Measurements from ENCODE around the gene TOX3.

TOX3 gene

GRCh38 chr16:52473096-52473495 lies 73.8 kb downstream of the TOX3 start:
- TF ChIP-seq, protein P1, sequence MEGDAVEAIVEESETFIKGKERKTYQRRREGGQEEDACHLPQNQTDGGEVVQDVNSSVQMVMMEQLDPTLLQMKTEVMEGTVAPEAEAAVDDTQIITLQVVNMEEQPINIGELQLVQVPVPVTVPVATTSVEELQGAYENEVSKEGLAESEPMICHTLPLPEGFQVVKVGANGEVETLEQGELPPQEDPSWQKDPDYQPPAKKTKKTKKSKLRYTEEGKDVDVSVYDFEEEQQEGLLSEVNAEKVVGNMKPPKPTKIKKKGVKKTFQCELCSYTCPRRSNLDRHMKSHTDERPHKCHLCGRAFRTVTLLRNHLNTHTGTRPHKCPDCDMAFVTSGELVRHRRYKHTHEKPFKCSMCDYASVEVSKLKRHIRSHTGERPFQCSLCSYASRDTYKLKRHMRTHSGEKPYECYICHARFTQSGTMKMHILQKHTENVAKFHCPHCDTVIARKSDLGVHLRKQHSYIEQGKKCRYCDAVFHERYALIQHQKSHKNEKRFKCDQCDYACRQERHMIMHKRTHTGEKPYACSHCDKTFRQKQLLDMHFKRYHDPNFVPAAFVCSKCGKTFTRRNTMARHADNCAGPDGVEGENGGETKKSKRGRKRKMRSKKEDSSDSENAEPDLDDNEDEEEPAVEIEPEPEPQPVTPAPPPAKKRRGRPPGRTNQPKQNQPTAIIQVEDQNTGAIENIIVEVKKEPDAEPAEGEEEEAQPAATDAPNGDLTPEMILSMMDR (IDR thresholded peaks at IDR 0.05; ENCODE audit: extremely low read depth, insufficient read depth, missing control alignments) = no peak
- in situ Hi-C loops (cut with MboI; ENCODE audit: low pct_unique_long_range_greater_than_20kb, low sequenced_read_pairs, unreplicated experiment) = no loop called here
- no peak for DNase-seq (ENCODE audit: low spot score)

DNA sequence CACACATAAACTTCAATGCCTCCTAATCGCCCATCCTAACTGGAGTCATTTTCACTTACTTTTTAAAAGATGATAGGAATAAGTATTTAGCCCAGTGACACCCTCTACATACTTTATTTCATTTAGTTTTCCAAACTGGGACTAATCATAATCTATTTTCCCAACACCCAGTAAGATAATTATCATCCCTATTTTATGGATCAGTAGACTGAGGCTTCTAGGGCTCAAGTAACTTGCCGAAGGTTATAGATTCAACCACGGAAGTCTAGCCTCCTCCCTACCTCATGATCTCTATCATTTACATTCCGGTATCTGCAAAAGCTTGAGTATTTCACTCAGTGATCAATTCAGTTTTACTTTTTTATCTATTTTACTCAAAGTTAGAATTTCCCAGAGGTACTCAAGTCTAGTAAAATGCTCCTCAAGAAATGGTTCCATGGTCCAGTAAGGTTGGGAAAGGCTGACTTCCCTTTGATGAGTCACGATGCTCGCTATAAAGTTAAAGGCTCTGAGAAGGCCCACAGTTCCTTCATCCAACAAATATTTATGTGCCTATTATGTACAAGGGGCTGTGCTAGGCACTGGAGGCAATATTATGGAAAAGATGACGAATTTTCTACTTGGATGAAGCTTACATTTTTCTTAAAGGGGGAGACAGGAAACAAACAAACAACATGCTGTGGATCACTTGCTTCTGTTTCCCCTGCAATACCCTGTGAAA lies 75.1 kb downstream of the TOX3 start:
- no peak for DNase-seq (ENCODE audit: low spot score)
- in situ Hi-C loops (cut with MboI; ENCODE audit: low pct_unique_long_range_greater_than_20kb, low sequenced_read_pairs, unreplicated experiment) = no loop called here
- TF ChIP-seq, protein P1 (IDR thresholded peaks at IDR 0.05; ENCODE audit: extremely low read depth, insufficient read depth, missing control alignments) = no peak

DNA sequence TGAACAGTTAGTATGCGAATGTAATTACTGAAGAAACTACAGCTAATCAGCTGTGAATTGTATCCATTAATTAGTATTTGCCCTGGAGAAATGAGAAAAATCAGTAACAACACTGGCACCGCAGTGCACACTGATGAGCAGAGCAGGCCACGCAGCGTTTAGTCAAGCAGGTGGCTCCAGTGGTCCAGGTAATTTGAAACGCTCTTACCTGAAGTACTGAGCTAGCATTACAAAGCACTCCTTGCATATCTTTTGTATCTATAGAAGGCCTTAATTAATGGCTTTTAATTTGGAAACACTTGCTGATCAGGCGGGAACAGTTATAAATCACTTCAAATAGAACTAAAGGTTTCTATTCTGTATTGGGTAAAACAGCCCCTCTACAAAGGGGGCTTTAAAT lies 76.4 kb downstream of the TOX3 start:
- TF ChIP-seq, protein P1 (IDR thresholded peaks at IDR 0.05; ENCODE audit: extremely low read depth, insufficient read depth, missing control alignments) = no peak
- in situ Hi-C loops (cut with MboI; ENCODE audit: low pct_unique_long_range_greater_than_20kb, low sequenced_read_pairs, unreplicated experiment) = no loop called here
- no peak for DNase-seq (ENCODE audit: low spot score)

DNA sequence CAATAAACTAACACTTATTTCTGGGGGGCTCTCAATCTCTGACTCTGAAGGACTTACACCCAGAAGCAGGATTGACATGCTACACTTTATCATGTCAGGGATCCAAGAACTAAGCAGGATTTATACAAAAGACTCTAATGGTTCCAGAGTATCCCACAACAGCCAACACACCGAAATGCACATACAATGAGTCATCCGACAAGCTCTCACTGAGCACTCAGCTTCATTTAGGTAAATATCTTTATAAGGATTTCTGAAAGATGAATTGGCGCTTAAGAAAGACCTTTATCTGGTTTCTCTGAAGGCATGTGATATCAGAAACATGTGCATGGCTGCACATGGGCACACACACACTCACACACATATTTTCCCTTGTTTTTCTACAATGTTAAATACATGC lies 77.2 kb downstream of the TOX3 start:
- TF ChIP-seq, protein P1 (IDR thresholded peaks at IDR 0.05; ENCODE audit: extremely low read depth, insufficient read depth, missing control alignments) = no peak
- no peak for DNase-seq (ENCODE audit: low spot score)

DNA sequence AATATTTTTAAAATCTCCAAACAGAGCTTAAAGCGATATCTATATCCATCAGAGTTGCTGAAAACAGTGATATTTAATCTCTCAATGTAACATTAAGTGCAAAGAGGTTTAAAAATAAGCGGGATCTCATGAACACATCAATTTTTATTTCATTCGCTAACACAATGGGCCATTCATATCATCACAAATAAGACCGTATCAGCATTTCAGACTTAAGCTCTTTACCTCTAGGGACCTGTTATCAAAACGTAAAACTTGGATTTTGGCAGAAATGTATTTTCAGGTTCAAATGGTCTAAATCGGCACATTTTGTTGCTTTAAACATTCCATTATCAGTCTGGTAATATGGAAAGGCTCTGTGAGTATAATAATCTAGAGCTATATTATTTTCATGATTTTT lies 77.9 kb downstream of the TOX3 start:
- DNase-seq (ENCODE audit: low spot score) = no peak
- TF ChIP-seq, protein P1 (IDR thresholded peaks at IDR 0.05; ENCODE audit: extremely low read depth, insufficient read depth, missing control alignments) = no peak
- in situ Hi-C loops (cut with MboI; ENCODE audit: low pct_unique_long_range_greater_than_20kb, low sequenced_read_pairs, unreplicated experiment) = no loop called here

More for the DNA sequence above, 77.2 kb downstream of the TOX3 start:
- in situ Hi-C loops (cut with MboI; ENCODE audit: low pct_unique_long_range_greater_than_20kb, low sequenced_read_pairs, unreplicated experiment) = no loop called here

- TF ChIP-seq, protein P1 (IDR thresholded peaks at IDR 0.05; ENCODE audit: extremely low read depth, insufficient read depth, missing control alignments) = no peak
- DNase-seq (ENCODE audit: low spot score) = no peak
- in situ Hi-C loops (cut with MboI; ENCODE audit: low pct_unique_long_range_greater_than_20kb, low sequenced_read_pairs, unreplicated experiment) = no loop called here
These were observed 79.2 kb downstream of the TOX3 start for GRCh38 chr16:52467753-52468152.

All from GM13977 (cell line).